ENCODE results near the gene RRM1.
A peak's percentile ranks its signal among the peaks of the same experiment; 100 is the strongest.

RRM1 gene

GRCh38 chr11:4184163-4184916 lies 89.7 kb downstream of the RRM1 start:
- no peak for DNase-seq (ENCODE audit: low read depth)
- no peak for TF ChIP-seq CTCF (IDR thresholded peaks at IDR 0.05; ENCODE audit: insufficient read depth, low read depth, low read length, missing control alignments)
- H3K4me3 ChIP-seq (ENCODE audit: low read length): no peak overlapping the region

- H3K4me3 ChIP-seq (ENCODE audit: low read length): no peak overlapping the region
- no peak for DNase-seq (ENCODE audit: low read depth)
- no peak for TF ChIP-seq CTCF (IDR thresholded peaks at IDR 0.05; ENCODE audit: insufficient read depth, low read depth, low read length, missing control alignments)
Measured at GRCh38 chr11:4185561-4185960, 91.0 kb downstream of the RRM1 start.

DNA sequence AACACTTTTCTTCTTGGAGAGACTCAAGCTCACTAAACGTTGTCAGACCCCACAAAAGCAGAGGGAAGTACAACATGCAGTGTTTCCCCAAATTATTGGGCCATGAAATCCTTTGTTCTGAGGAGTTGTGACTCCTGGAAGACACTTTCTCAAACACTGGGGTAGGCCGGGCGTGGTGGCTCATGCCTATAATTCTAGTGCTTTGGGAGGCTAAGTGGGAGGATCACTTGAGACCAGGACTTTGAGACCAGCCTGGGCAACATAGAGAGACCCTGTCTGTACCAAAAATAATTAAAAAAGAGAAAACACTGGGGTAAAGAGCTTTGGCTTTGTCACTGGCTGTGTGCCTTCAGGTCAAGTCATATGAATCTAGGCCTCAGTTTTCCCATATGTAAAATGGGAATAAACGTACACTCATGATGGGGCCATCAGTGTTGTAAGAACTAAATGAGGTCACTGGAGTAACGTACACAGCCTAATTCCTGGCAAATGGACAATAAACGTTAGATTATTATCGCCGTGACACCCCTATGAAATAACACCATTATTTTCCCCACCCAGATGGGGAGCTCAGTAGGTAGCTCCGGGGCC lies 92.0 kb downstream of the RRM1 start:
- H3K4me3 ChIP-seq (ENCODE audit: low read length): peak overlapping the region; percentile 55
- no peak for TF ChIP-seq CTCF (IDR thresholded peaks at IDR 0.05; ENCODE audit: insufficient read depth, low read depth, low read length, missing control alignments)
- no peak for DNase-seq (ENCODE audit: low read depth)

- peak overlapping the region; percentile 55 for H3K4me3 ChIP-seq (ENCODE audit: low read length)
- peak; percentile 75 for TF ChIP-seq CTCF (IDR thresholded peaks at IDR 0.05; ENCODE audit: insufficient read depth, low read depth, low read length, missing control alignments)
- peak; percentile 72 for DNase-seq (ENCODE audit: low read depth)
Measured at GRCh38 chr11:4187055-4187988, 92.7 kb downstream of the RRM1 start.
